H9 (cell line): Measurements from ENCODE around the gene CDH13. TPM values are rescaled to one million over a fixed set of nuclear protein-coding genes. Genes with fewer than 3 reads are reported as not detected.
"Not testable (repeated sequence)": the region's sequence is repeated elsewhere in the genome, so short reads cannot be mapped to it uniquely, and the experiment has no call there.

Source experiments
- DNase-seq: peaks from one replicate; pipeline ENCODE4 v3.0.0-alpha.2; 2017
- H2AFZ ChIP-seq: one replicate; pipeline ENCODE4 v1.6.1; 2013; ENCODE audit warnings: mild to moderate bottlenecking, low read length, control low read depth, moderate library complexity
- H2AK5ac ChIP-seq: 2 replicates; pipeline ENCODE4 v1.6.1; 2013; ENCODE audit warnings: low read length, control low read depth, mixed read lengths; ENCODE audit not compliant: insufficient read length
- H2BK120ac ChIP-seq: one replicate; pipeline ENCODE4 v1.6.1; 2013; ENCODE audit warnings: low read depth, mild to moderate bottlenecking, low read length, control low read depth, inconsistent platforms; ENCODE audit not compliant: poor library complexity, severe bottlenecking
- H2BK12ac ChIP-seq: 2 replicates; pipeline ENCODE4 v1.6.1; 2013; ENCODE audit warnings: low read length, control low read depth, mixed read lengths, low read depth; ENCODE audit not compliant: insufficient read length
- H2BK15ac ChIP-seq: 2 replicates; pipeline ENCODE4 v1.6.1; 2013; ENCODE audit warnings: low read depth, low read length, control low read depth
- H2BK20ac ChIP-seq: one replicate; pipeline ENCODE4 v1.6.1; 2013; ENCODE audit warnings: low read depth, mild to moderate bottlenecking, low read length, control low read depth, inconsistent platforms; ENCODE audit not compliant: poor library complexity, severe bottlenecking
- H2BK5ac ChIP-seq: 2 replicates; pipeline ENCODE4 v1.6.1; 2013; ENCODE audit warnings: low read length, control low read depth, mixed read lengths; ENCODE audit not compliant: insufficient read length
- H3K14ac ChIP-seq: 2 replicates; pipeline ENCODE4 v1.6.1; 2013; ENCODE audit warnings: low read length, control low read depth; ENCODE audit not compliant: insufficient read depth
- H3K18ac ChIP-seq: 2 replicates; pipeline ENCODE4 v1.6.1; 2013; ENCODE audit warnings: low read depth, mild to moderate bottlenecking, mixed read lengths, low read length, control low read depth; ENCODE audit not compliant: insufficient read length
- H3K23ac ChIP-seq: 2 replicates; pipeline ENCODE4 v1.6.1; 2013; ENCODE audit warnings: low read length, control low read depth, mixed read lengths, low read depth; ENCODE audit not compliant: insufficient read length
- H3K23me2 ChIP-seq: 2 replicates; pipeline ENCODE4 v1.6.1; 2013; ENCODE audit warnings: low read depth, mild to moderate bottlenecking, mixed read lengths, low read length, control low read depth; ENCODE audit not compliant: insufficient read length, poor library complexity, severe bottlenecking
- H3K27ac ChIP-seq: 2 replicates; pipeline ENCODE4 v1.5.1; 2013; ENCODE audit warnings: low read length, control low read depth, mixed read lengths, low read depth; ENCODE audit not compliant: insufficient read length
- H3K27me3 ChIP-seq: 2 replicates; pipeline ENCODE4 v1.6.1; 2013; ENCODE audit warnings: low read length, control low read depth, inconsistent platforms; ENCODE audit not compliant: insufficient read depth
- H3K4ac ChIP-seq: 2 replicates; pipeline ENCODE4 v1.6.1; 2013; ENCODE audit warnings: low read depth, mild to moderate bottlenecking, control low read depth, inconsistent platforms, low read length, moderate library complexity
- H3K4me1 ChIP-seq: 2 replicates; pipeline ENCODE4 v1.6.1; 2013; ENCODE audit warnings: low read length, control low read depth, inconsistent platforms; ENCODE audit not compliant: insufficient read depth
- H3K4me2 ChIP-seq: 2 replicates; pipeline ENCODE4 v1.6.1; 2013; ENCODE audit warnings: low read length, control low read depth, mixed read lengths; ENCODE audit not compliant: insufficient read length, insufficient read depth
- H3K56ac ChIP-seq: 2 replicates; pipeline ENCODE4 v1.6.1; 2013; ENCODE audit warnings: low read depth, mild to moderate bottlenecking, mixed read lengths, low read length, control low read depth; ENCODE audit not compliant: insufficient read length
- H3K79me1 ChIP-seq: 2 replicates; pipeline ENCODE4 v1.6.1; 2013; ENCODE audit warnings: low read depth, mild to moderate bottlenecking, moderate library complexity, low read length, control low read depth, inconsistent platforms; ENCODE audit not compliant: insufficient read depth, poor library complexity, severe bottlenecking
- H3K79me2 ChIP-seq: 2 replicates; pipeline ENCODE4 v1.6.1; 2013; ENCODE audit warnings: low read length, control low read depth, inconsistent platforms; ENCODE audit not compliant: insufficient read depth
- H3K9ac ChIP-seq: 2 replicates; pipeline ENCODE4 v1.6.1; 2013; ENCODE audit warnings: low read length, control low read depth, mixed read lengths; ENCODE audit not compliant: insufficient read length; ENCODE audit errors: extremely low read depth
- H3K9me3 ChIP-seq: one replicate; pipeline ENCODE4 v1.6.1; 2013; ENCODE audit warnings: low read depth, low read length, inconsistent platforms; ENCODE audit not compliant: control insufficient read depth
- H3T11ph ChIP-seq: one replicate; pipeline ENCODE4 v1.6.1; 2013; ENCODE audit warnings: mild to moderate bottlenecking, low read length, control low read depth, inconsistent platforms
- H4K20me1 ChIP-seq: one replicate; pipeline ENCODE4 v1.6.1; 2013; ENCODE audit not compliant: control insufficient read depth, insufficient read length, insufficient read depth
- H4K5ac ChIP-seq: 2 replicates; pipeline ENCODE4 v1.6.1; 2013; ENCODE audit warnings: low read depth, mild to moderate bottlenecking, mixed read lengths, low read length, control low read depth; ENCODE audit not compliant: insufficient read length
- H4K8ac ChIP-seq: replicated peaks from 2 replicates; pipeline ENCODE4 v1.6.1; 2013; ENCODE audit warnings: low read length, control low read depth, mixed read lengths, low read depth; ENCODE audit not compliant: insufficient read length
- H4K91ac ChIP-seq: 2 replicates; pipeline ENCODE4 v1.6.1; 2013; ENCODE audit warnings: low read depth, mild to moderate bottlenecking, moderate library complexity, mixed read lengths, low read length, control low read depth; ENCODE audit not compliant: insufficient read length
- H3K27ac Mint-ChIP-seq, 3 experiments: 2 replicates in 2 of 3; 3 replicates in 1 of 3; pipeline ENCODE4 v1.8.0; 2020 to 2021; ENCODE audit warnings: mixed read lengths in 3 of 3, mild to moderate bottlenecking in 1 of 3, moderate library complexity in 1 of 3
- H3K27me3 Mint-ChIP-seq: 2 replicates; pipeline ENCODE4 v1.8.0; 2021; ENCODE audit warnings: low read depth, mild to moderate bottlenecking, moderate library complexity, mixed read lengths
- H3K36me3 Mint-ChIP-seq, 3 experiments: 2 replicates in 2 of 3; 3 replicates in 1 of 3; pipeline ENCODE4 v1.8.0; 2020 to 2021; ENCODE audit warnings: low read depth in 3 of 3, mixed read lengths in 3 of 3; ENCODE audit not compliant: insufficient read depth in 1 of 3
- H3K4me1 Mint-ChIP-seq, 2 experiments: 2 replicates each; pipeline ENCODE4 v1.8.0; 2020; ENCODE audit warnings: mixed read lengths in 2 of 2
- H3K4me3 Mint-ChIP-seq, 2 experiments: 2 replicates in 1 of 2; 3 replicates in 1 of 2; pipeline ENCODE4 v1.8.0; 2020 to 2021; ENCODE audit warnings: mild to moderate bottlenecking in 2 of 2, mixed read lengths in 2 of 2, moderate library complexity in 1 of 2
- H3K9me3 Mint-ChIP-seq, 2 experiments: 2 replicates in 1 of 2; 3 replicates in 1 of 2; pipeline ENCODE4 v1.8.0; 2020; ENCODE audit warnings: mild to moderate bottlenecking in 2 of 2, mixed read lengths in 2 of 2, moderate library complexity in 1 of 2
- WGBS: extraction: QIAGEN DNeasy Blood & Tissue Kit; methylation state at CpG from one replicate; pipeline ENCODE4 v1.1.7; 2013; ENCODE audit warnings: missing lambda C conversion rate, low lambda C conversion rate, mixed read lengths; ENCODE audit not compliant: insufficient read length; ENCODE audit errors: extremely low coverage; 5-methylcytosine and 5-hydroxymethylcytosine counted together
- total RNA-seq: library from RNA; stranded (reverse); gene quantifications from 2 replicates; pipeline ENCODE4 v1.2.1, GENCODE V29; 2021
- TF ChIP-seq, protein P1 (sequence below): fragments of 200-600 bp; sonication (generic); conservative IDR thresholded peaks from 3 replicates; pipeline ENCODE4 v1.8.0; 2021; ENCODE audit warnings: antibody characterized with exemption, mild to moderate bottlenecking

Gene CDH13
- total RNA-seq, 1 experiment from 2014 or later = 1.5 TPM

GRCh38 chr16:82926500-82926899, 299.7 kb downstream of the CDH13 start:
- no CpG with 5 or more reads among the region's 2 CpGs for whole genome bisulfite sequencing
- no peaks in the 10 kb centered on the region for H3K4me1 Mint-ChIP-seq
- H3K9ac ChIP-seq = no peak overlapping the region

GRCh38 chr16:82933933-82934332, 307.2 kb downstream of the CDH13 start:
- H2BK120ac ChIP-seq, H3K9me3 ChIP-seq: not testable (repeated sequence)
- WGBS = no CpG with 5 or more reads among the region's 2 CpGs

More at GRCh38 chr16:82926500-82926899, 299.7 kb downstream of the CDH13 start:
- Histone ChIP-seq H3K18ac (no peak overlapping the region), H2BK12ac (no peak overlapping the region), H3T11ph (no peak overlapping the region), H2AFZ (no peak overlapping the region), H3K23me2 (no peaks in the 10 kb centered on the region), H4K91ac (no peak overlapping the region), H3K56ac (no peak overlapping the region), H2AK5ac (no peak overlapping the region), H2BK120ac (no peak overlapping the region), H3K14ac (no peak overlapping the region), H3K23ac (no peak overlapping the region), H3K9me3 (no peaks in the 10 kb centered on the region), H2BK15ac (no peak overlapping the region), H4K5ac (no peak overlapping the region), H3K4ac (no peak overlapping the region), H3K79me2 (no peaks in the 10 kb centered on the region), H3K79me1 (no peaks in the 10 kb centered on the region), H3K4me1 (no peaks in the 10 kb centered on the region), H2BK5ac (no peak overlapping the region), H3K4me2 (no peak overlapping the region), H4K20me1 (no peaks in the 10 kb centered on the region), H3K27me3 (no peaks in the 10 kb centered on the region), H3K27ac (no peak overlapping the region), H2BK20ac (no peak overlapping the region), H4K8ac (no peak overlapping the region)
- no peaks in the 10 kb centered on the region for H3K27me3 Mint-ChIP-seq
- H3K36me3 Mint-ChIP-seq = no peaks in the 10 kb centered on the region
- DNase-seq = no peak
- H3K27ac Mint-ChIP-seq = no peak overlapping the region
- H3K9me3 Mint-ChIP-seq = peaks cover 0 to 3% of the 10 kb centered on the region in 2 experiments; a peak in 1 of 5 replicates
- H3K4me3 Mint-ChIP-seq = no peak overlapping the region
- TF ChIP-seq, protein P1, sequence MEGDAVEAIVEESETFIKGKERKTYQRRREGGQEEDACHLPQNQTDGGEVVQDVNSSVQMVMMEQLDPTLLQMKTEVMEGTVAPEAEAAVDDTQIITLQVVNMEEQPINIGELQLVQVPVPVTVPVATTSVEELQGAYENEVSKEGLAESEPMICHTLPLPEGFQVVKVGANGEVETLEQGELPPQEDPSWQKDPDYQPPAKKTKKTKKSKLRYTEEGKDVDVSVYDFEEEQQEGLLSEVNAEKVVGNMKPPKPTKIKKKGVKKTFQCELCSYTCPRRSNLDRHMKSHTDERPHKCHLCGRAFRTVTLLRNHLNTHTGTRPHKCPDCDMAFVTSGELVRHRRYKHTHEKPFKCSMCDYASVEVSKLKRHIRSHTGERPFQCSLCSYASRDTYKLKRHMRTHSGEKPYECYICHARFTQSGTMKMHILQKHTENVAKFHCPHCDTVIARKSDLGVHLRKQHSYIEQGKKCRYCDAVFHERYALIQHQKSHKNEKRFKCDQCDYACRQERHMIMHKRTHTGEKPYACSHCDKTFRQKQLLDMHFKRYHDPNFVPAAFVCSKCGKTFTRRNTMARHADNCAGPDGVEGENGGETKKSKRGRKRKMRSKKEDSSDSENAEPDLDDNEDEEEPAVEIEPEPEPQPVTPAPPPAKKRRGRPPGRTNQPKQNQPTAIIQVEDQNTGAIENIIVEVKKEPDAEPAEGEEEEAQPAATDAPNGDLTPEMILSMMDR = no peak

More at GRCh38 chr16:82933933-82934332, 307.2 kb downstream of the CDH13 start:
- H4K91ac ChIP-seq, H3K4me2 ChIP-seq, H3K4ac ChIP-seq, H3K4me1 ChIP-seq, H3T11ph ChIP-seq, H2BK12ac ChIP-seq, H2AFZ ChIP-seq, H2AK5ac ChIP-seq, H3K27ac ChIP-seq, H3K27ac Mint-ChIP-seq, H2BK15ac ChIP-seq, H2BK5ac ChIP-seq, H3K9ac ChIP-seq, H3K14ac ChIP-seq, H4K8ac ChIP-seq, H3K23ac ChIP-seq, H3K27me3 Mint-ChIP-seq, H3K23me2 ChIP-seq, H3K18ac ChIP-seq, H3K79me2 ChIP-seq, DNase-seq, H3K79me1 ChIP-seq, H3K56ac ChIP-seq, H3K4me3 Mint-ChIP-seq, H4K5ac ChIP-seq, H3K4me1 Mint-ChIP-seq, H2BK20ac ChIP-seq, H3K27me3 ChIP-seq, H4K20me1 ChIP-seq: not testable (repeated sequence)
- Mint-ChIP-seq H3K9me3 (peaks cover 34 to 37% of the 10 kb centered on the region in 2 experiments), H3K36me3 (peaks cover 15 to 28% (median 25%) of the 10 kb centered on the region in 3 experiments)
